A549 (cell line): ENCODE measurements around the gene KLHL11. TPM values are rescaled to one million over a fixed set of nuclear protein-coding genes. Genes with fewer than 3 reads are reported as not detected.

Experiments
- ATAC-seq, 2 experiments: fragments of 200-7000 bp in 1 of 2; fragments of >200 bp in 1 of 2; cut with Nextera tagmentation in 1 of 2; cut with Tn5 transposase in 1 of 2; 3 replicates each; pipeline versions ENCODE4 v1.8.0 to v1.9.1; 2018 to 2020; ENCODE audit warnings: mild to moderate bottlenecking in 1 of 2, moderate library complexity in 1 of 2
- CTCF ChIA-PET: fragments of 300-600 bp; sonication (Branson Sonifier 250); formaldehyde crosslinking; extraction: SDS; loops from one replicate; lab custom pipeline; 2021; ENCODE audit warnings: antibody characterized with exemption, inconsistent platforms; lab: Yijun Ruan, JAX
- POLR2A ChIA-PET: fragments of 350-600 bp; formaldehyde crosslinking; extraction: SDS; loops from one replicate; lab custom pipeline; 2021; ENCODE audit warnings: antibody characterized with exemption, inconsistent platforms; lab: Yijun Ruan, JAX
- DNase-seq, 2 experiments: peaks; one replicate each; pipeline versions ENCODE4 v3.0.0 to v3.0.0-alpha.2; 2011 to 2016; ENCODE audit warnings: low read depth in 1 of 2, low spot score in 1 of 2
- FAIRE-seq: peaks from 2 replicates; lab custom pipeline; 2011; peaks lifted over from hg19 to GRCh38; lab: Jason Lieb, UNC
- H3K27ac ChIP-seq, 2 experiments: fragments of >200 bp; sonication (Bioruptor Twin); formaldehyde crosslinking; 3 replicates each; pipeline ENCODE4 v1.5.1; 2016 to 2017
- H3K4me1 ChIP-seq: fragments of >200 bp; sonication (Bioruptor Twin); formaldehyde crosslinking; 3 replicates; pipeline ENCODE4 v1.6.1; 2016
- H3K4me2 ChIP-seq: fragments of >200 bp; sonication (Bioruptor Twin); formaldehyde crosslinking; 3 replicates; pipeline ENCODE4 v1.6.1; 2016
- H3K4me3 ChIP-seq: fragments of >200 bp; sonication (Bioruptor Twin); formaldehyde crosslinking; 3 replicates; pipeline ENCODE4 v1.5.1; 2016
- H3K9me3 ChIP-seq: fragments of >200 bp; sonication (Bioruptor Twin); formaldehyde crosslinking; 3 replicates; pipeline ENCODE4 v1.6.1; 2016
- CBX8 ChIP-seq: fragments of 200-600 bp; sonication (generic); IDR thresholded peaks from 2 replicates; pipeline ENCODE4 v1.6.1; 2016
- CEBPB ChIP-seq, 2 experiments: fragments of >200 bp in 1 of 2; sonication (Bioruptor Twin) in 1 of 2; formaldehyde crosslinking in 1 of 2; IDR thresholded peaks; 2 replicates each; pipeline ENCODE4 v1.6.1; 2012 to 2016
- CTCF ChIP-seq: fragments of >200 bp; sonication (Bioruptor Twin); formaldehyde crosslinking; IDR thresholded peaks from 3 replicates; pipeline ENCODE4 v1.5.1; 2016
- E2F6 ChIP-seq: IDR thresholded peaks from 2 replicates; pipeline ENCODE4 v1.6.1; 2012; ENCODE audit warnings: low read depth, borderline replicate concordance
- EHF ChIP-seq: fragments of 250-450 bp; sonication (Bioruptor Pico); IDR thresholded peaks from 2 replicates; pipeline ENCODE4 v1.5.0; 2020; ENCODE audit warnings: mild to moderate bottlenecking
- EP300 ChIP-seq, 2 experiments: fragments of >200 bp; sonication (Bioruptor Twin); formaldehyde crosslinking; IDR thresholded peaks; 2 replicates in 1 of 2; 3 replicates in 1 of 2; pipeline ENCODE4 v1.6.1; 2016 to 2017
- FOSL2 ChIP-seq, 2 experiments: fragments of 450-650 bp in 1 of 2; fragments of >200 bp in 1 of 2; sonication (Bioruptor Twin) in 1 of 2; formaldehyde crosslinking; IDR thresholded peaks; 2 replicates each; pipeline versions ENCODE4 v1.5.0 to v1.6.1; 2016 to 2020; ENCODE audit warnings: mild to moderate bottlenecking in 1 of 2, moderate library complexity in 1 of 2
- HES2 ChIP-seq: fragments of >200 bp; sonication (Bioruptor Twin); formaldehyde crosslinking; IDR thresholded peaks from 2 replicates; pipeline ENCODE4 v1.6.1; 2016
- HMGXB4 ChIP-seq: fragments of 250-450 bp; sonication (Bioruptor Pico); IDR thresholded peaks from 2 replicates; pipeline ENCODE4 v1.5.0; 2021; ENCODE audit warnings: mild to moderate bottlenecking, moderate library complexity, borderline replicate concordance
- HOXA7 ChIP-seq: fragments of 250-450 bp; sonication (Bioruptor Pico); IDR thresholded peaks from 2 replicates; pipeline ENCODE4 v1.5.0; 2020; ENCODE audit warnings: mild to moderate bottlenecking, moderate library complexity
- HOXB5 ChIP-seq: fragments of 250-450 bp; sonication (Bioruptor Pico); IDR thresholded peaks from 2 replicates; pipeline ENCODE4 v1.5.0; 2020; ENCODE audit warnings: mild to moderate bottlenecking, moderate library complexity
- JUN ChIP-seq, 2 experiments: fragments of >200 bp; sonication (Bioruptor Twin); formaldehyde crosslinking; IDR thresholded peaks; 2 replicates in 1 of 2; 3 replicates in 1 of 2; pipeline ENCODE4 v1.6.1; 2016 to 2017
- KDM1A ChIP-seq: fragments of 200-600 bp; sonication (generic); IDR thresholded peaks from 2 replicates; pipeline ENCODE4 v1.6.1; 2016; ENCODE audit warnings: low read depth, mild to moderate bottlenecking
- MYC ChIP-seq: IDR thresholded peaks from 2 replicates; pipeline ENCODE4 v1.6.1; 2012; ENCODE audit warnings: mild to moderate bottlenecking, inconsistent platforms, low read length, improper control_type of control experiment, borderline replicate concordance
- NFE2L2 ChIP-seq: fragments of 150-350 bp; conservative IDR thresholded peaks from 2 replicates; pipeline ENCODE4 v1.6.1; 2014; ENCODE audit warnings: low read length
- NR3C1 ChIP-seq: fragments of >200 bp; sonication (Bioruptor Twin); formaldehyde crosslinking; IDR thresholded peaks from 3 replicates; pipeline ENCODE4 v1.6.1; 2017
- PBX3 ChIP-seq: IDR thresholded peaks from 2 replicates; pipeline ENCODE4 v1.6.1; 2012
- PHF8 ChIP-seq: fragments of 200-600 bp; sonication (generic); IDR thresholded peaks from 2 replicates; pipeline ENCODE4 v1.6.1; 2016; ENCODE audit warnings: low read depth, mild to moderate bottlenecking, antibody characterized with exemption, moderate library complexity, borderline replicate concordance
- RFX5 ChIP-seq: fragments of 450-650 bp; IDR thresholded peaks from 2 replicates; pipeline ENCODE4 v1.7.1; 2014; ENCODE audit warnings: antibody characterized with exemption, mild to moderate bottlenecking, moderate library complexity
- RNF2 ChIP-seq: fragments of 200-600 bp; sonication (generic); IDR thresholded peaks from 2 replicates; pipeline ENCODE4 v1.6.1; 2016; ENCODE audit warnings: low read depth, mild to moderate bottlenecking, antibody characterized with exemption, moderate library complexity, borderline replicate concordance
- SREBF2 ChIP-seq: fragments of 450-650 bp; IDR thresholded peaks from 2 replicates; pipeline ENCODE4 v1.6.1; 2014; ENCODE audit warnings: mild to moderate bottlenecking, moderate library complexity
- USF2 ChIP-seq: fragments of 450-650 bp; IDR thresholded peaks from 2 replicates; pipeline ENCODE4 v1.6.1; 2014; ENCODE audit warnings: antibody characterized with exemption
- ZC3H11A ChIP-seq: fragments of 450-650 bp; IDR thresholded peaks from 2 replicates; pipeline ENCODE4 v1.6.1; 2014; ENCODE audit warnings: antibody characterized with exemption, mild to moderate bottlenecking
- WGBS: methylation state at CpG from one replicate; pipeline ENCODE4 v1.1.6; 2017; ENCODE audit errors: missing lambda C conversion rate; 5-methylcytosine and 5-hydroxymethylcytosine counted together
- polyA plus RNA-seq, 4 experiments: library from polyadenylated mRNA; depleted of rRNA in 3 of 4; stranded (reverse); fragments of >200 nt; fragmentation: RNase III in 1 of 4; extraction: RNeasy Plus Mini Kit Qiagen cat#74134 plus additional on column Dnase treatment in 1 of 4; gene quantifications; 2 replicates in 3 of 4; 3 replicates in 1 of 4; pipeline ENCODE4 v1.2.3, GENCODE V29; 2011 to 2017

Gene KLHL11
- polyA plus RNA-seq, 2 of the 4 experiments (the other 2 are of a cell fraction) = 3.8 to 12.7 TPM

GRCh38 chr17:41905172-41905571, 39.9 kb upstream of the KLHL11 start (continued):
- TF ChIP-seq USF2 (no peak), RFX5 (no peak), NR3C1 (no peak)

GRCh38 chr17:41904242-41904841, 39.1 kb upstream of the KLHL11 start:
- H3K4me3 ChIP-seq = no peak overlapping the region
- H3K4me1 ChIP-seq = peaks cover 71% of the 10 kb centered on the region
- FAIRE-seq = no peak
- peak overlapping the region; percentile 93 to 96 for H3K27ac ChIP-seq
- WGBS = 92% methylated on average over 7 of the region's 7 CpGs
- ATAC-seq = no peak
- DNase-seq = no peak
- no peak overlapping the region; the same call in 2 of the 3 replicates for H3K4me2 ChIP-seq
- CTCF ChIA-PET = interaction anchor here (1.0 to 1.5 kb wide), 4 partner anchors 10 to 166 kb away, joined by 3 to 7 read pairs (median 4); no protein-coding TSS in a partner anchor
- POLR2A ChIA-PET = interaction anchor here (1.2 kb wide), 1 partner anchor 26 kb away, joined by 5 read pairs; no protein-coding TSS in a partner anchor
- H3K9me3 ChIP-seq = no peaks in the 10 kb centered on the region
- TF ChIP-seq HMGXB4 (CRISPR knock-in tag) (no peak), JUN (IDR thresholded peaks at IDR 0.05) (0 out of 5 replicates have a peak, but pooled peaks of 1 of the 2 experiments have one; percentile 30)
- TF ChIP-seq, all 56 proteins: peak for 1

- Histone ChIP-seq H3K4me1 (peaks cover 62% of the 10 kb centered on the region), H3K27ac (peak overlapping the region in 1 of 2 experiments; percentile 50; a peak in 2 of 6 replicates), H3K4me3 (no peak overlapping the region)
- DNase-seq = no peak
- no peak for ATAC-seq
- TF ChIP-seq CBX8 (no peak), NFE2L2 (no peak), SREBF2 (no peak), EHF (no peak), CEBPB (IDR thresholded peaks at IDR 0.05) (no peak), PBX3 (no peak), MYC (no peak), PHF8 (no peak), HOXB5 (CRISPR knock-in tag) (no peak), ZC3H11A (no peak), RNF2 (no peak), HES2 (no peak), E2F6 (no peak), KDM1A (no peak), FOSL2 (IDR thresholded peaks at IDR 0.05) (no peak), FOSL2 (CRISPR knock-in tag; IDR thresholded peaks at IDR 0.05) (no peak), CTCF (no peak), HOXA7 (no peak), EP300 (IDR thresholded peaks at IDR 0.05) (no peak)
- TF ChIP-seq, all 56 proteins: peak for 0
- ChIA-PET POLR2A (no interaction called here), CTCF (interaction anchor here (0.6 kb wide), 1 partner anchor 27 kb away, joined by 3 read pairs; no protein-coding TSS in a partner anchor)
- H3K9me3 ChIP-seq = no peaks in the 10 kb centered on the region
- WGBS = 83% methylated on average over 11 of the region's 11 CpGs
- no peak for FAIRE-seq
- no peak overlapping the region for H3K4me2 ChIP-seq
Measured at GRCh38 chr17:41901646-41902045, 36.4 kb upstream of the KLHL11 start.
